AG09319 (cell line): Measurements from ENCODE around the gene TRMT44.

Source experiments
- DNase-seq: peaks from one replicate; pipeline ENCODE4 v3.0.0-alpha.2; 2010; ENCODE audit warnings: low read depth; ENCODE audit errors: extremely low read depth
- CTCF ChIP-seq: IDR thresholded peaks from 2 replicates; pipeline ENCODE4 v1.5.1; 2011; ENCODE audit warnings: low read depth, mild to moderate bottlenecking, inconsistent platforms, low read length, moderate library complexity

The TRMT44 gene

GRCh38 chr4:8497762-8498161, 57.2 kb downstream of the TRMT44 start:
- no peak for TF ChIP-seq CTCF
- no peak for DNase-seq

GRCh38 chr4:8500966-8501365, 60.4 kb downstream of the TRMT44 start:
- no peak for TF ChIP-seq CTCF
- no peak for DNase-seq

GRCh38 chr4:8501781-8502180, 61.2 kb downstream of the TRMT44 start:
- DNase-seq, result no peak
- no peak for TF ChIP-seq CTCF

- TF ChIP-seq CTCF, result no peak
- no peak for DNase-seq
Observed at GRCh38 chr4:8502371-8502770, 61.8 kb downstream of the TRMT44 start.

- no peak for TF ChIP-seq CTCF
- no peak for DNase-seq
Observed at GRCh38 chr4:8502836-8503585, 62.4 kb downstream of the TRMT44 start.

- TF ChIP-seq CTCF, result no peak
- no peak for DNase-seq
Observed at GRCh38 chr4:8503801-8504200, 63.2 kb downstream of the TRMT44 start.

- no peak for TF ChIP-seq CTCF
Observed at GRCh38 chr4:8504279-8505007, 63.9 kb downstream of the TRMT44 start.

More at GRCh38 chr4:8504279-8505007, 63.9 kb downstream of the TRMT44 start:
- no peak for DNase-seq
